Activated CD4-positive, CD25-positive, alpha-beta regulatory T cell (primary cell): ENCODE measurements around the gene CDH20.

ENCODE experiments used
- DNase-seq, 4 experiments: peaks; one replicate each; lab custom pipeline; 2025; lab: John Stamatoyannopoulos, UW

Gene CDH20

DNA sequence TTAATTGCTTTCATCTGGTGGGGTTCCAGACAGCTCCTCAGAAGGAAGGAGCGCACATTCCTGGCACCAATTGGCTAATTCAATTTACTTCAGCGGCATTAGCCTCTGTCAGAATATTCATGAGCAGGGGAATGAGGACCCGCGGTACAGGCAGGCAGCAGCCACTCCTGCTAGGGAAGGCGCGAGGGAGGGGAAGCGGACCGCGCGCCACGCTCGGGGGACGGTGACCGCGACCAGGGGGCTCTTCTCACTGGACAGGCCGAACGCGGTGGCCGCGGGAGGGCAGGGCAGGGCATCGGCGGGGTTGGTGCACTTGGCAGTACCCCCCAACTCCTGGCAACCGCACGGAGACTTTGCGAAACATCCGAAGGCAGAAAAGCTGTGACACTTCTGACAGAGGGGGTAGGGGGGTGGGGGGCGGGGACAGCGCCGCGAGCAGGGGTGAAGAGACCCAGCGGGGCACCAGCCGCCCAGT, at the start of gene CDH20:
Gene CDH20, plus strand, starts transcription at position 160 of the 475 bp plus-strand sequence.
- DNase-seq: no peak

GRCh38 chr18:61284039-61284438, 49.2 kb upstream of the CDH20 start:
- no peak for DNase-seq

DNA sequence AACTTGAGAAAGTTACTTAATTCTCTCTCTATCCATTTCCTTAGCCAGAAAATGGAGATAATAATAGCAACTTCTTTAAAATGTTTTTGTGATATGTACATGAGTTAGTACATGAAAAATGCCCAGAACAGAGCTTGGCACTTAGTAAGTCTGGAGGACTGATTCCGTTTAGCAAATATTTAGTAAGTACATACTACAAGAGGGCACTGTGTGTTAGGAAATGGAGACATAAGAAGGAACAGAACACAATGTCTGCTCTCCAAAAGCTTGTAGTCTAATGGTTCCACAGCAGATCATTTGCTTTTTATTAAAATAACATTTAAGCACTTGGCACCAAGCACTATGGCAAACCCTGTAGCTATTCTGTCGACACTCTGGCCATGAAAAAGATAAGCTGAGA, 47.5 kb upstream of the CDH20 start:
- DNase-seq: no peak

GRCh38 chr18:61286867-61287266, 46.4 kb upstream of the CDH20 start:
- no peak for DNase-seq

- DNase-seq: no peak
These were observed 42.6 kb upstream of the CDH20 start for GRCh38 chr18:61290616-61291015.

GRCh38 chr18:61292280-61293035, 40.8 kb upstream of the CDH20 start:
- no peak for DNase-seq

DNA sequence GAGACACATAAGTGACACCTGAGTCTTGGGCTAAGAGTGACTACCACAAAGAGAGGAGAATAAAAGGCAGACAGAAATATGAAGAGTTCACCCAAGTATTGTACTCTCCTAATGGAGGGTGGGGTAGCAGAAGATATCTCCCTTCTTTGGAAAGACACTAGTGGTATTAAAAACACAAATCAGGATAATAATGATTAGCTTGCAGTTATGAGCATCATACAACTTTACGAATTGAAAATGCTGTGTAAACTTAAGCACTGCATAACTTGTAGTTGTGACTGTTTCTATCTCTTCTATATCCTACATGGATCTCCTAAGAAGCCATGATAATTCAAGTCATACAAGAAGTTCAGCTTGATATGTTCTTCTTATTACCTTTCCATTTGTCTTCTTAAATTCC, 38.1 kb upstream of the CDH20 start:
- no peak for DNase-seq

DNA sequence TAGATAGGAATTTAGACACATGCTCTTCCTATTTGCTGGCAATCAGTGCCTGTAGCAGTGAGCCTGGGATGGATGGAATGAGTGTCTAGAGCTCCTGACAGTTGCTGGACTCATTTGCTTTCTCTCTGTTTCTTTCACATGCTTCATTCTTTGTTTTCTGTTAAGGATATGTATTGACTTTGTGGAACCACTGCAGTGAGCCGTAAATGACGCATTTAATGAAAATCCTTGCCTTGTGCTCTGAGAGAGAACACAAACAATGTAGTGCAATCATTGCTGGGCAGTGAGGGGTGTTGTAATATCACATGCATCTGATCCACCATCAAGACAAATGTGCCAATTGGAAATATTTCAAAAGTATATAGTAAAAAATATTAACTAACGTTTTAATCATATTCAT, 25.2 kb upstream of the CDH20 start:
- DNase-seq: no peak

DNA sequence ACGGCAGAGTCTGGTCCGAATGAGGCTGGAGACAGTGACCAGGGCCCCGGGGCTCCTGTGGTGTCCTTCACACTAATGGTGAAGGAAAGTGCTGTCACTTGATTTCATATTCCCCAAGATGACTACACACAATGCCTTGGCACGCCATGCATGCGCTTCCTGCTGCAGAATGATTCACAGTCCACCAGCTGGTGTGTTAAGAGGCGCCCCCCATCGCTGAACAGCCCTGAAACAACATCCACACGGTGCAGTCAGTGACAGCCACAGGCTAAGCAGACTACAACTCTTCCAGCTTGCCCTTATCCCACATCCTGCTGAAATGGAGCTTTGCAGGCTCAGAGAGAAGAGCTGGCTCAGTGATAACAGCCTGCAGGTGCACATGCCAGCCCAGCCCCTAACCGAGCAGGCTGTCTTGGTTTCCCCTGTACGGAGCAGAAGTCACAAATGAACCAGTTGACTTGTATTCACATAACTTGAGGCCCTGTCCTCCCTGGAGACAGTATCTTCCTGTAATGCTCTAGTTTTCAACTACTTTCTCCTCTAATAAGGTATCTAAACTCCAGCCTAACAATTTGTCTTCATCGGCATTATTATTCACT, 24.3 kb upstream of the CDH20 start:
- DNase-seq: no peak

DNA sequence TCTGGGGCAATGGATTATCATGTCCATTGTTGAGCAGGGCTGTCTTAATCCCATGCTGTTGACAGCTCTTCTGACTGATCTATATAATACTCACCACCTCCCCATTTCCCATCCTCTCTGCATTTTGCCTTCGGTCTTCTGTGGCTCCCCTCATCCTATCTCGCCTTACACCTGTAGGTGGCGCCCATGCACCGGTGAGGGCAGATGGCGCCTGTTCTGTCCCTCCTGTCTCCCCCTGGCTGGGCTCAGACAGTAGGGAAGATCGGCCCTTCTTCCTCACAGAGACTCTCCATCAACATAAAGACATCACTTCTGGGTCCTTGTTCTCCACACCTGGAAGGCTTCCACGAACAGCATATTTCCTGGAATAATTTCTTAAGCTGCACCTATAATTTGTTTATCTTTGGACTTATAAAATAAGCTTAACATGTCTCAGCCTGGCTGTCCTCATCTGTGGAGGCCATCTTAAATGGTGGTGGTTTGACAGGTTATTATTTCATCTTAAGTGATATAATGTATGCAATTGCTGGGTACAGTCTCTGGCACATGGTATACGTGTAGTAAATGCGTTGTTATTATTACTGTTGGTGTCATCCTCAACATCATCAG, 10.9 kb upstream of the CDH20 start:
- no peak for DNase-seq

DNA sequence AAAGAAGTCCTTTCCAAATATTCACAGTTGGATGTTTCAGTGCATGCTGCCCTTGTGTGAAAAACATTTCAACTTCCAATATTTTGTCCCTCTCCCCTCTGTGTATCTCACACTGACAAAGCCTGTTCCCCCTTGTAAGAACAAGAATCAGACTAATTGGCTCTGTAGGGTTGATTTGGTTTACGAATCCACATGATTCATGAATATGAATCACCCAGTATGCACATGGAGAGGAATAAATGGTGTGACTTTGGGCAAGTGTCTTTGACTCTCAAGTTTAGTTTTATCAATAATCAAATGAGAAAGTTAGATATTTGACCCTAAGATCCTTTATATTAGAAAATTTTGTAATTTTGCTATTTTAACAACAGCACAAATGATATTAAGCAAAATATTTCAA, 9.3 kb upstream of the CDH20 start:
- no peak for DNase-seq

GRCh38 chr18:61326407-61326806, 6.8 kb upstream of the CDH20 start:
- DNase-seq: no peak

- no peak for DNase-seq
These were observed 3.8 kb upstream of the CDH20 start for GRCh38 chr18:61329398-61329797.

DNA sequence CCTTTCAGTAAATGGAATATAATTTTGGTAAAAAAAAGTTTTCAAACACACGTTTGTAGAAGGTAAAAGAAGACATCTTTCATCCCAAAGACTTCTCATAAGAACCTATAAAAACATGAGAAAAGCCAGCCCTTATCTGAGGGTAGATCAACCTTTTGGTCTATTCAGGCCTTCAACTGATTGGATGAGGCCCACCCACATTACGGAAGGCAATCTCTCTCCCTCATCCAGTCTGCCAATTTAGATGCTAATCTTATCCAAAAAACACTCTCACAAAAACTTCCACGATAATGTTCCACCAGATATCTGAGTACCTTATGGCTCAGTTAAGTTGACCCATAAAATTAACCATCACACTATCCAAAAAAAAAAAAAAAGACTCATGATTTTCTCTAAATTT, 2.2 kb upstream of the CDH20 start:
- no peak for DNase-seq

DNA sequence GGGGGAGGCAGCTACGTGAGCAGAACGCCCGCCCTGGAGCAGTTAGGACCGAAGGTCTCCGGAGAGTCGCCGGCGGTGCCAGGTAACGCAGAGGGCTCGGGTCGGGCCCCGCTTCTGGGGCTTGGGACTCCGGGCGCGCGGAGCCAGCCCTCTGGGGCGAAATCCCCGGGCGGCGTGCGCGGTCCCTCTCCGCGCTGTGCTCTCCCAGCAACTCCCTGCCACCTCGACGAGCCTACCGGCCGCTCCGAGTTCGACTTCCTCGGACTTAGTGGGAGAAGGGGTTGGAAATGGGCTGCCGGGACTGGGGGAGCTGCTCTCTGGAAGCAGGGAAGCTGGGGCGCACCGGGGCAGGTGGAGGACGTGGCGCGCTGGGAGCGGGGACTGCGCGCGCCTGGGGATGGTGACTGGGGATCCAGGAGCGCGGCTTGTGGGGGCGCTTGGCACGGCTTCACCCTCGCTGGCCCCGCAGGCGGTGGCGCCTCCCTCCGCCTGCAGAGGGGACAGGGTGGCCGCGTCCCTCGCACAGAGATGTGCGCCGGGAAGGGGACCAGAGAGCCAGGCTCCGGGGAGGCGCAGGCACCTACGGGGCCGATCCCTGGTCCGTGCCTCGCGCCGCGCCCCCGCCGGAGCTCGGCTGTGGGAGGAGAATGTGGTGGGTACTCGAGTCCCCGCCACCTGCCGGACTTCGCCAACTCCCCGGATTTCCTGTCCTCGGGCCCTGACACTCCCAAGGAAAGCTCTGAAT, 688 bp downstream of the CDH20 start:
- DNase-seq: no peak

GRCh38 chr18:61334491-61334850, 1.2 kb downstream of the CDH20 start:
- DNase-seq: no peak

DNA sequence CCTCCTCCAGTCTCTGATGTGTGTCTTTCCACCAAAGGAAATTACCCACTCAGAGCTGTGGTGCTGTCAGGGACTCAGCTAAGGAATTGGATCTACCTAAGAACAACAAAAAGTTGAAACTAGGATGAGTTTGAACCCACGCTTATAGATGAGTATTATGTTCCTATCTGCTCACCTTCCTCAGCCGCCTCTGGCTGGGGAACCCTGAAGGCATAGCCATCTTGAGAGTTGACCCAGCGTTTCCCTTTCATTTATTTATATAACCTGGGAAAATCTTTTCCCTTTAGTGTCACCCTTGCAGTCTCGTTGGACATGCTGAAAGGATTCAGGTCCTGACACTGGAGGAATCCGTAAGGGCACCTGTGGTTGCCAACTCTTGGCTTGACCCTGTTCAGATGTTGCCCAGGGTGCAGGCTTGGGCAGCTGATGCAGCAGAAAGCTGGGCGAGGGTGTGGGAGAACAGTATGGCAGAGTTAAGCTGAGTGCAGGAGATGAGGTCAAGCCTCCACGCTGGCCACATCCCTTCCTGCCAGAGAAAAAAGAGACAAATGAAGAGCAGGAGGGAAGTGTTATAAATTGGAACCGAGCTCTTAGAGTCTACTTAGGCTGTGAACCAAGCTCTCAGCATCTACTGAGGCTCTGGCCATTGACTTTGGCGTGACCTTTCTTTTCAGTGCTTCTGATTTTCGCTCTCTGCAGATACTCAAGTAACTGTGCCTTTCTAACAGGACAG, 1.9 kb downstream of the CDH20 start:
- DNase-seq: no peak

DNA sequence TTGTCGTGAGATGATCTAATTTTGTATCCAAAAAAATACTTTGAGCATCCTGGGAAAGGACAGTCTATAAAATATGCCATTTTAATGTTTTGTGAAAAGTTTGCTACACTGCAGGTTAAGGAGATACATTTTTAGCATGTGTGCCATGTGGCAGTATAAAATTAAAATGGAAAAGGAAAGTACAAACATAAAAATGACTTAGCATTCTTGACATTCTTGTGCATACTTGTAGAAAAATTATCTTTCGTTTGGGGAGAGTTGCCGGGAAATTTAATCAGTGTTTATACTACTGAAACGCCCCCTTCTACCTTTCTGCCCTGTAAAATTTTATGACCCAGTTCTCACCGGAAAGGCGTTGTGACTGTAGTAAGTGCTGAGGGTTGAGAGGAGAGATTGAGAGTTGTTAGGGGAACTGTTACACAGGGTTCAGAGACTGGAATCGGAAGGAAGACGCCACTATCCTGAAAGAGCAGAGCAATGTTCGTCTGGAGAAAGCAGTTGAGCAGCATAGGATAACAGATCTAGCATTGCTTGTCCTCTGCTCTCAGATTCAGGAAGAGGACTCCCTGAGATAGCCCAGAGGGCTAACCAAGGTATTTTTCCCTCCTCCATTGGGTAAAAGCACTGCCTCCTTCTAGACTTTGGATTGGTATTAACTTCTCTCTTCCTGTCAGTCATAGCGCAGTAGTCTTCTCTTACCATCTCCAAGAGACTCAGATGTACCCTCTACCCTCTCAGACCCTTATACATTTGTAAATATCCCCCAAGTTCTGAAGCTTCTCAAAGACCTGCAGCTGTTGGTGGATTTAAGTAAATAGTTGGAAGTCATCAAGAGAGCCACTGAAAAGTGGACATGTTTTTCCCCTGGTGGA, 2.7 kb downstream of the CDH20 start:
- DNase-seq: no peak

DNA sequence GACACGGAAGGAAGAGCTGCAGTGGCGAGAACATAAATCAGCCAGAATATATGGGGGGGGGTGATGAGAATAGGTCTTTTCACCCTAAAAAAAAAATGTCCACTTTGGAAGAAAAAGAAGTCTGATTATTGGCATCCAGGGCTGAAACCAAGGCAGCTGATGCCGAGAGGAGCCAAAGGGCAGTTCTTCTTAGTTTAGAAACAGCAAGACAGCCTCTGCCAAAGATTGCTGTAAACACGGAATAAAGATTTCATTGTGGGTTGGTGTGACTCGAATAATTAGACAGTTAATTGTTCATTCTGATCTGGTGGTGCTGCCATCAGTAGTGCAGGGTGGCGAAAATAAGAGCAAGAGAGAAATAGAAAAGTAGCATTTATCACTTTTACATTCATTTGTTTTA, 3.5 kb downstream of the CDH20 start:
- no peak for DNase-seq

DNA sequence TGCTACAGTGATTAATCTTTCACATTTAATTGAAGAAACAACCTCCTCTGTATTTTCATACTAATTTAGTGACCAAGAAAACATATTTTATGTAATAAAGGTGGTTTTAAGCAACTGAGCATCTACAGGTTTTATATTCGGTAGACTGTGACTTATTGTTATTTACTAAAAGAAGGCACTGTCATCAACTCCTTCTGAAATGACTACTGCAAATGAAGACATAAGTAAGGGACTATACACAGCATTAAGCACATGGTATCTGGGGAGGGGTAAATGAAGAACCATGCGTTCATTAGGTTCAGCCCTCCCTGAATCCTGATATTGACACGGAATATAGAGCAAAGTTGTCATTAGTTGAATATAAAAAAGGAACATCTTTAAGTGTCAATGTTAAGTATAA, 4.3 kb downstream of the CDH20 start:
- DNase-seq: no peak

DNA sequence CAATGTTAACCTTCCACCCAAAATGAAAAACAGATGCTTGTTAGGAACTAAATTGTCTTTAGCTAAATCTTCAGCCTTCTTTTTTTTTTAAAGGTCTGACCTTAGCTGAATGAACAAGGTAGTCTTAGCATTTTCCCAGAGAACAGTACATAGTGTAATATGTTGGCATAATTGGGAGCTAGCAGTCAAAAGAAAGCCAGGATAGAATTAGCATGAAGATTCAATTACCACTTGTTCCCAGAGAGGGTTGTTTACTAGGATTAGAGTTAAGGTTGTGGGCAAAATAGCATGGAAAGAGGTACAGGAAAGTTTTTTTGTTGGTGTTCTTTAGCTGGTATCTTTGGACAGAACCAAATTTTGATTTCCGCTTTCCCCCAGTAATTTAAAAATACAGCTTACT, 6.9 kb downstream of the CDH20 start:
- DNase-seq: no peak
